Suprapubic skin (tissue), 4 donors: Measurements from ENCODE around the gene OTOG.

Experiments
- CTCF ChIP-seq, 2 donors: fragments of 200-600 bp in 1 of 2; fragments of 450-650 bp in 1 of 2; sonication (generic) in 1 of 2; IDR thresholded peaks; one replicate each; pipeline ENCODE4 v1.5.1; 2016 to 2019; ENCODE audit warnings: antibody characterized with exemption in 2 of 2, mild to moderate bottlenecking in 1 of 2, moderate library complexity in 1 of 2
- EP300 ChIP-seq: sonication (generic); formaldehyde crosslinking; IDR thresholded peaks from one replicate; pipeline ENCODE4 v1.6.1; 2017; ENCODE audit warnings: antibody characterized with exemption
- POLR2A ChIP-seq, 2 donors: fragments of 450-650 bp; IDR thresholded peaks; one replicate each; pipeline ENCODE4 v1.6.1; 2017; ENCODE audit warnings: antibody characterized with exemption in 2 of 2, mild to moderate bottlenecking in 2 of 2, moderate library complexity in 2 of 2
- POLR2AphosphoS5 ChIP-seq, 3 donors: sonication (generic); formaldehyde crosslinking; IDR thresholded peaks; one replicate each; pipeline ENCODE4 v1.6.1; 2017; ENCODE audit warnings: antibody characterized with exemption in 3 of 3

GRCh38 chr11:17553249-17553546 lies 6.1 kb downstream of the OTOG start:
- no peak for TF ChIP-seq CTCF (IDR thresholded peaks at IDR 0.05)
- no peak for TF ChIP-seq POLR2A (IDR thresholded peaks at IDR 0.05)
- no peak for TF ChIP-seq POLR2AphosphoS5 (IDR thresholded peaks at IDR 0.05)
- TF ChIP-seq EP300 = no peak
